K562 (cell line): ENCODE results near the gene ZFYVE19. TPM values are rescaled to one million over a fixed set of nuclear protein-coding genes. Genes with fewer than 3 reads are reported as not detected.

ENCODE experiments used
- AFF4 ChIP-seq: sonication (generic); formaldehyde crosslinking; IDR thresholded peaks from 2 replicates; pipeline ENCODE4 v1.8.0; 2023; ENCODE audit warnings: mild to moderate bottlenecking, missing genetic modification reagents
- ARID3B ChIP-seq: fragments of 250-450 bp; sonication (Bioruptor Pico); IDR thresholded peaks from 2 replicates; pipeline ENCODE4 v1.4.0; 2020; ENCODE audit warnings: borderline replicate concordance
- ASH1L ChIP-seq: fragments of 450-650 bp; IDR thresholded peaks from 2 replicates; pipeline ENCODE4 v1.6.1; 2018; ENCODE audit warnings: borderline replicate concordance, mild to moderate bottlenecking, low read depth; ENCODE audit not compliant: partially characterized antibody
- CREM ChIP-seq: IDR thresholded peaks from 2 replicates; pipeline ENCODE4 v1.6.1; 2014; ENCODE audit warnings: antibody characterized with exemption, low read depth
- GATA2 ChIP-seq: sonication (generic); formaldehyde crosslinking; IDR thresholded peaks from 2 replicates; pipeline ENCODE4 v1.4.0; 2020; ENCODE audit warnings: mild to moderate bottlenecking, missing genetic modification reagents
- HEY1 ChIP-seq: fragments of 250-450 bp; sonication (Bioruptor Pico); IDR thresholded peaks from 2 replicates; pipeline ENCODE4 v1.5.0; 2020; ENCODE audit warnings: mild to moderate bottlenecking, moderate library complexity, borderline replicate concordance
- KHSRP ChIP-seq: fragments of 450-650 bp; IDR thresholded peaks from 2 replicates; pipeline ENCODE4 v1.6.1; 2017
- MXI1 ChIP-seq: IDR thresholded peaks from 2 replicates; pipeline ENCODE4 v1.6.1; 2011; ENCODE audit warnings: low read depth, mild to moderate bottlenecking, improper control_type of control experiment, low read length
- PHTF2 ChIP-seq: fragments of 250-450 bp; sonication (Bioruptor Pico); IDR thresholded peaks from 2 replicates; pipeline ENCODE4 v1.5.0; 2021; ENCODE audit warnings: mild to moderate bottlenecking
- POLR3A ChIP-seq: IDR thresholded peaks from 2 replicates; pipeline ENCODE4 v1.6.1; 2011; ENCODE audit warnings: borderline replicate concordance, mild to moderate bottlenecking, moderate library complexity; ENCODE audit not compliant: insufficient read length, insufficient read depth; ENCODE audit errors: extremely low read depth
- SIX5 ChIP-seq, 2 experiments: IDR thresholded peaks; 2 replicates each; pipeline ENCODE4 v1.6.1; 2011; ENCODE audit warnings: low read length in 2 of 2, borderline replicate concordance in 1 of 2, low read depth in 1 of 2, mild to moderate bottlenecking in 1 of 2, moderate library complexity in 1 of 2; ENCODE audit not compliant: insufficient read depth in 1 of 2
- SMARCE1 ChIP-seq: fragments of 450-650 bp; IDR thresholded peaks from 2 replicates; pipeline ENCODE4 v1.7.1; 2016; ENCODE audit warnings: mild to moderate bottlenecking
- TEAD4 ChIP-seq, 2 experiments: sonication (generic) in 1 of 2; formaldehyde crosslinking in 1 of 2; IDR thresholded peaks; 2 replicates each; pipeline versions ENCODE4 v1.6.1 to v1.8.0; 2012 to 2022; ENCODE audit warnings: borderline replicate concordance in 1 of 2, inconsistent platforms in 1 of 2, low read length in 1 of 2, mild to moderate bottlenecking in 1 of 2, missing genetic modification reagents in 1 of 2
- ZNF311 ChIP-seq: fragments of 250-450 bp; sonication (Bioruptor Pico); IDR thresholded peaks from 2 replicates; pipeline ENCODE4 v1.4.0; 2020; ENCODE audit warnings: mild to moderate bottlenecking, moderate library complexity
- ZNF436 ChIP-seq: fragments of 250-450, 450-650 bp; sonication (Bioruptor Pico); formaldehyde crosslinking; IDR thresholded peaks from 2 replicates; pipeline ENCODE4 v1.7.0; 2020; ENCODE audit warnings: mild to moderate bottlenecking
- ZNF444 ChIP-seq: fragments of 250-450 bp; sonication (Bioruptor Pico); IDR thresholded peaks from 2 replicates; pipeline ENCODE4 v1.4.0; 2020; ENCODE audit warnings: mild to moderate bottlenecking, moderate library complexity
- ZNF449 ChIP-seq: fragments of 250-450 bp; sonication (Bioruptor Pico); IDR thresholded peaks from 2 replicates; pipeline ENCODE4 v1.8.0; 2022; ENCODE audit warnings: moderate library complexity, mild to moderate bottlenecking, inconsistent platforms
- ZNF561 ChIP-seq: fragments of 450-650 bp; formaldehyde crosslinking; conservative IDR thresholded peaks from 2 replicates; pipeline ENCODE4 v1.4.0; 2020; ENCODE audit warnings: mild to moderate bottlenecking, moderate library complexity
- ZNF583 ChIP-seq: fragments of 250-450 bp; sonication (Bioruptor Pico); IDR thresholded peaks from 2 replicates; pipeline ENCODE4 v1.4.0; 2020
- polyA plus RNA-seq, 8 experiments: library from polyadenylated mRNA; depleted of rRNA in 4 of 8; stranded (reverse) in 5 of 8; unstranded in 3 of 8; fragments of >200 nt; fragmentation: Nextera tagmentation in 2 of 8; fragmentation: Illumina TruSeq in 1 of 8; extraction: Ambion mirVana in 2 of 8; extraction: Trizol in 1 of 8; gene quantifications; 2 replicates each; pipeline versions ENCODE4 v1.2.1 to v1.2.3, GENCODE V29; 2011 to 2014; ENCODE audit warnings: inconsistent platforms in 1 of 8, missing spikeins in 1 of 8
- total RNA-seq, 7 experiments: library from RNA; depleted of rRNA in 6 of 7; stranded (reverse); fragments of >200 nt in 6 of 7; fragmentation: Illumina TruSeq in 2 of 7; extraction: Trizol in 2 of 7; gene quantifications; 2 replicates each; pipeline versions ENCODE4 v1.2.1 to v1.2.3, GENCODE V29; 2011 to 2021; ENCODE audit warnings: low replicate concordance in 1 of 7
- TF ChIP-seq, protein P1 (sequence below): sonication (generic); formaldehyde crosslinking; IDR thresholded peaks from 2 replicates; pipeline ENCODE4 v1.8.1; 2022; ENCODE audit warnings: missing genetic modification reagents

Gene ZFYVE19
- total and polyA plus RNA-seq, 9 of the 15 experiments (the other 6 are each of a cell fraction or from before 2014, with no cell fraction given) = 1.5 to 36.8 (median 19.9) TPM

- TF ChIP-seq ZNF311 (CRISPR knock-in tag) (no peak), ZNF436 (CRISPR knock-in tag) (no peak), ASH1L (no peak), SIX5 (IDR thresholded peaks at IDR 0.05; ENCODE audit: borderline replicate concordance in 1 of 2, insufficient read depth in 1 of 2, low read depth in 1 of 2, low read length in 2 of 2) (no peak), MXI1 (no peak), HEY1 (CRISPR knock-in tag) (no peak), CREM (0 out of 2 replicates have a peak, but pooled peaks have one; percentile 18), KHSRP (no peak), ARID3B (no peak), TEAD4 (IDR thresholded peaks at IDR 0.05; ENCODE audit: low read length) (peak; percentile 56; the same call in 1 of the 2 replicates), TEAD4 (CRISPR knock-in tag; IDR thresholded peaks at IDR 0.05; ENCODE audit: borderline replicate concordance) (no peak), ZNF449 (CRISPR knock-in tag) (no peak), GATA2 (CRISPR knock-in tag) (no peak), SMARCE1 (peak; percentile 65; the same call in 1 of the 2 replicates), ZNF561 (no peak), ZNF444 (no peak), ZNF583 (no peak), POLR3A (no peak), PHTF2 (no peak), AFF4 (CRISPR knock-in tag) (no peak)
- TF ChIP-seq, protein P1, sequence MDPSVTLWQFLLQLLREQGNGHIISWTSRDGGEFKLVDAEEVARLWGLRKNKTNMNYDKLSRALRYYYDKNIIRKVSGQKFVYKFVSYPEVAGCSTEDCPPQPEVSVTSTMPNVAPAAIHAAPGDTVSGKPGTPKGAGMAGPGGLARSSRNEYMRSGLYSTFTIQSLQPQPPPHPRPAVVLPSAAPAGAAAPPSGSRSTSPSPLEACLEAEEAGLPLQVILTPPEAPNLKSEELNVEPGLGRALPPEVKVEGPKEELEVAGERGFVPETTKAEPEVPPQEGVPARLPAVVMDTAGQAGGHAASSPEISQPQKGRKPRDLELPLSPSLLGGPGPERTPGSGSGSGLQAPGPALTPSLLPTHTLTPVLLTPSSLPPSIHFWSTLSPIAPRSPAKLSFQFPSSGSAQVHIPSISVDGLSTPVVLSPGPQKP (CRISPR knock-in tag) = no peak
These were observed 40.5 kb downstream of the ZFYVE19 start (continued) for GRCh38 chr15:40847223-40847961.
